Astrocyte of the spinal cord (primary cell): Measurements from ENCODE around the gene BPI.
A peak's percentile ranks its signal among the peaks of the same experiment; 100 is the strongest.

Source experiments
- DNase-seq: peaks from one replicate; pipeline ENCODE4 v3.0.0; 2011; ENCODE audit warnings: low read depth, low spot score
- H3K4me3 ChIP-seq: 2 replicates; pipeline ENCODE4 v1.5.1; 2011; ENCODE audit warnings: low read depth, mild to moderate bottlenecking, low read length, moderate library complexity
- CTCF ChIP-seq: IDR thresholded peaks from 2 replicates; pipeline ENCODE4 v1.5.1; 2012; ENCODE audit warnings: low read depth, mild to moderate bottlenecking, low read length, inconsistent platforms
- in situ Hi-C: cut with HindIII; loops from 2 replicates; pipeline ENCODE4 v1.10.0; 2017; ENCODE audit warnings: low sequenced_read_pairs

Gene BPI

GRCh38 chr20:38354227-38354626 is 50.3 kb downstream of the BPI start:
- no peak for TF ChIP-seq CTCF
- no peak overlapping the region for H3K4me3 ChIP-seq
- no peak for DNase-seq
- in situ Hi-C loops, result no loop called here

GRCh38 chr20:38355161-38356012 is 51.4 kb downstream of the BPI start:
- DNase-seq, result no peak
- in situ Hi-C loops, result no loop called here
- no peak for TF ChIP-seq CTCF
- H3K4me3 ChIP-seq, result no peak overlapping the region

- no peak for TF ChIP-seq CTCF
- peak; percentile 15 for DNase-seq
- in situ Hi-C loops, result no loop called here
- no peak overlapping the region for H3K4me3 ChIP-seq
Observed at GRCh38 chr20:38357653-38358207, 53.8 kb downstream of the BPI start.

GRCh38 chr20:38358556-38358955 is 54.6 kb downstream of the BPI start:
- no peak overlapping the region for H3K4me3 ChIP-seq
- in situ Hi-C loops, result no loop called here
- DNase-seq, result no peak
- no peak for TF ChIP-seq CTCF

- in situ Hi-C loops, result no loop called here
- DNase-seq, result no peak
- H3K4me3 ChIP-seq, result no peak overlapping the region
- TF ChIP-seq CTCF, result no peak
Observed at GRCh38 chr20:38363004-38363747, 59.2 kb downstream of the BPI start.

GRCh38 chr20:38369389-38369788 is 65.4 kb downstream of the BPI start:
- H3K4me3 ChIP-seq, result no peak overlapping the region
- in situ Hi-C loops, result no loop called here
- no peak for DNase-seq
- TF ChIP-seq CTCF, result no peak
